ENCODE data around the gene PPP1R9A. TPM values are rescaled to one million over a fixed set of nuclear protein-coding genes. Genes with fewer than 3 reads are reported as not detected.
A peak's percentile ranks its signal among the peaks of the same experiment; 100 is the strongest.

Gene PPP1R9A
- polyA plus RNA-seq, 1 donor: 40.1 TPM

DNA sequence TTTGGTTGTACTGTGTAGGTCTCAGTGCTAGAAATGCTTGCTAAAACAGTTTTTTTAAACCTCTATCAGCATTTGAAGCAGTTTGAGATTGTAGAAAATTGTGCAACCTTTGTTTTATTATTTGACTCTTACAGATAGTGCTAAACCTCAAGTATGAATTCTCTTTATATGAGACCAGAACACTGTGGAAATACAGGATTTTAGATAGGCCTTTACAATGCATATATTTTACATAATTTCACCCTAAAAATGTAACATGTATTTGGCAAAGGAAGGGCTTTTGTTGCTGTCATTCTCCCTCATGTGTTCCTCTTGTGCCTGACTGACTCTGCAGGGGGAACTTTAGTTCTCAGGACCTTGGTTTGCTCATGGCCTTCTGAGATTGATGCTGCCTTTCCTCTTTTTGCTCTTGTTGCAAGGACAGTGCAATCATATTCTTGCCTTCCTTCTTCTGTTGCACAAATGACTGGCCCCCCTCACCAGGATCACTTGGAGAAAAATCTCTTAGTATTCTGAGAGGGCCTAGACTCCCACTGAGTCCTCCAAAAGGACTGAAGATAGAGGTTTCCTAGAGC, 188.7 kb downstream of the PPP1R9A start:
- no peak for DNase-seq

DNA sequence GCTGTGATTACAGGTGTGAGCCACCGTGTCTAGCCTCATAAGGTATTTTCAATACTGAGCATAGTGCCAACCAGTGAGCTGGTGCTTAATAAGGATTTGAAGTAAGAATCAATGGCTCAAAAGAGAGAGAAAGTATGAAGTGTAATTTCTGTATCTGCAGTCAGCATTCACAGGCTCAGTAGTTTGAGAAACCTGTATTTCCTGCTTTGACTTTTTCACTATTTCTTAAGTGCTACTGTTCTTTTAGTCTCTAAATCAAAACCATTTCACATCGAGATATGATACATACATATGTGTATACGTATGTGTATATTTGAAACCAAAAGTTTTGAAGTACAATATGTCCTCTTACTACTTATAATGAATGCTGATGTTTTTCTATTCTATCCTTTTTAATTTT, 189.9 kb downstream of the PPP1R9A start:
- no peak for DNase-seq

- no peak for DNase-seq
Observed at GRCh38 chr7:95097851-95098250, 190.5 kb downstream of the PPP1R9A start.

DNA sequence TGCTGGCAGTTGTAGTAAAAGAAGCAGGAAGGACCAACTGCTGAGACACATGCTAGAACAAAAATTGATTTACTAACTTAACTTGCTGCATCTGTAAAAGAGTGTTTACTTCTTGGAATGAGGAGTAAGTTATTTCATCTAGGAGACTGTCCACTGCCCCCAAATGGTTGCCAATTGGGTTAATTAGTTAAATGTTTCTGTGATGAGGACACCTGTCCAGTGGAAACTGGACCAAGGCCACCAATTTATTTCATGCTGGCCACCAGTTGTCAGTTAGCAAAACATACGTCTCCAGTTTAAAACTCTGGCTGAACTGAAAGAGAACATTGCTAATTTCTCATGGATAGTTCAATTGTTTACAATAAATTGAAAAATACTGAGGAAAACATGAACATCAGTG, 191.7 kb downstream of the PPP1R9A start:
- no peak for DNase-seq

DNA sequence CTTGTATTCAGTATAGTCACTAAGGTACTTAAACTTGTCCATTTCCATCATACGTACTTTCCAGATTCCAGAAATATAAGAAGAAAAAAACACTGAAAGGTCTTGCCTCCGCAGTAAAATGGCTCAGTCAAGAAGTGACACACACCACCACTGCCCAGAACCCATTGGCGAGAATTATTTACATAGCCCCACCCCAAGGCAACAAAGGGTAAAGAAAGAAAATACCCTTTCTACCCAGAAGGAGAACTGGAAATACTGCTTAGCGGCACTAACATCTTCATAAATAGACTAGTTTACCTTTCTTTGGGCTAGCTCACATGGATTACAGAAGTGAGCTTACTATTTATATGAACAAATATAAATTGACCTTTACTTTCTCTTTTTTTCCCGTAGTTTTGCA, 194.0 kb downstream of the PPP1R9A start:
- no peak for DNase-seq

GRCh38 chr7:95102662-95103061, 195.3 kb downstream of the PPP1R9A start:
- DNase-seq: no peak

GRCh38 chr7:95104739-95105138, 197.3 kb downstream of the PPP1R9A start:
- DNase-seq: no peak

DNA sequence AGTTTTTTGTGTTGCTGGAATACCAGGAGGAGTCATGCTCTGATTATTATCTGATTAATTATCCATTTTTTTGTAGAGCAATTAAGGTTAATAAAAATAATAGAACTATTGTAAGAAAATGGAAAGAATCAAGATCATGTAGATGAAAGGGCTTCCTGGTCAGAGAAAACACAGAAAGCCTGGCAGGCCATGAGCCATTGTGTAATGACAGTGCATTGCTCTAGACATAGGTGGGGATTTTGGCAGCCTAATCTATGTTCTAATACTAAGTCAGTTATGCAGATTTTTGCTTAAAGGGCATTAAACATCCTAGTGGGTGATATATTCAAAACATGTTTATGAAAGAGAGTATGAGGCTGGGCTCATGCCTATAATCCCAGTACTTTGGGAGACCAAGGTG, 198.2 kb downstream of the PPP1R9A start:
- no peak for DNase-seq

GRCh38 chr7:95106401-95106800, 199.0 kb downstream of the PPP1R9A start:
- DNase-seq: no peak

DNA sequence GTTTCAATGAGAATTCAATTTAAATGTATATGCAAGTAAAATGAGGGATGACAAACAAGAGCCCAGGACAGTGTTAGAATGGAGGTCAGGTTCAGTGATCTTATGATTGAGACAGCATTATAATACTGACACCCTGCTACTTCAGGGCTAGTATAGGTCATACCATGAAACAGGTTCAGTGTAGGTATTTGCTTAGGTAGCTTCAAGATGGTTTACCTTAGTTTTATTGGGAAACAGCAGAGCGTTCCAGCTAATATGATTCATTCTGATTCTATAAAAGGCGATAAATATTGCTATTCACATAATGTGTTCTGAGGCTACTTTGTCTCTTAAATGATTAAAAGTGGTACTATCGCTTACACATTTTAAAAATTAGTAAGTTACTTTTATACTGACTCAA, 203.3 kb downstream of the PPP1R9A start:
- DNase-seq: no peak

DNA sequence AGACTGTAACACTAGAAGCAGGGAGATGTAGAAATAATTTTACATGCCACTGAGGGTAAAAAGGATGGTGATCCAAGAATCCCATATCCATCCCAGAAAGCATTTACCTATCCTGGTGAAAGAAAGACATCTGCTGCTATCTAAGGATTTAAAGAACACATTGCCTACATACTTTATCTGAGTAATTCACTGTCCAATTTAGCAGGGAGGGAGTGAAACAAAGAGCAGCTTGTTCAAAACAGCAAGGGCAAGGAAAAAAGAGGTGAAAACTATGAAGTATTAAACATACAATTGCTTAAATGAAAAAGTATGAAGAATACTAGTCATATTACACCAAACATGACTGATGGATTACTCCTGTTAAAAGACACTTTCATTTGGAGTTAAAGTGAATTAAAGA, 206.2 kb downstream of the PPP1R9A start:
- no peak for DNase-seq

GRCh38 chr7:95126053-95126709, 218.8 kb downstream of the PPP1R9A start:
- no peak for DNase-seq

DNA sequence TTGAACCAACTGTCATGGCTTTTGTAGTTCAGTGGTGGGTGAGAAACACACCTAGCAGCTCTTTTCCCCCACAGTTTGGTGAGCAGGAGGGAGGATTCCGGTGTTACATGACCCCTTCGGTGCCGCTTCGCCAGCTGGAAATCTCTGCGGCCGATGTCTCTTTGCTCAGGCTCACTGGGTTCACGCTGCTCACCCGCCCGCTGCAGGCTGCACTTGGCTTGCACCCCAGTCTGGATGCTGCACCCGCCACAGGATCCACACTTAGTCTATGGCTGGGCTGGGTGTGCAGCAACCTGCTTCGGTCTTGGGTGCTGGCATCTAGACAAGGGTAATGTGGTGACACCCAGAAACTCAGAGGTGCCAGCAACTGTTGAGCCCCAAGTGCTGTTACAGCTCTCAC, 225.1 kb downstream of the PPP1R9A start:
- no peak for DNase-seq

GRCh38 chr7:95139922-95140321, 232.5 kb downstream of the PPP1R9A start:
- DNase-seq: no peak

- no peak for DNase-seq
Observed at GRCh38 chr7:95141755-95142154, 234.4 kb downstream of the PPP1R9A start.

DNA sequence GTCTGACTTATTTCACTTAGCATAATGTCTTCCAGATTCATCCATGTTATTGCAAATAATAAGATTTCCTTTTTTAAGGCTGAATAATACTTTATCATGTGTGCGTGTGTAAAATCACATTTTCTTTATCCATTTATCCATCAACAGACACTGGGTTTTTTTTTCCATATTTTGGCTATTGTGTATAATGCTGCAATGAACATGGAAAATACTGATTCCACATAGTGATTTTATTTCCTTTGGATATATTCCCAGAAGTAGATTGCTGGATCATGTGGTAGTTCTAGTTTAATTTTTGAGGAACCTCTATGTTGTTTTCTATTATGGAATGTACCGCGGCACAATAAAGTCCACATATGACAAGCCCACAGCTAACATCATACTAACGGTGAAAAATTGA, 236.9 kb downstream of the PPP1R9A start:
- no peak for DNase-seq

DNA sequence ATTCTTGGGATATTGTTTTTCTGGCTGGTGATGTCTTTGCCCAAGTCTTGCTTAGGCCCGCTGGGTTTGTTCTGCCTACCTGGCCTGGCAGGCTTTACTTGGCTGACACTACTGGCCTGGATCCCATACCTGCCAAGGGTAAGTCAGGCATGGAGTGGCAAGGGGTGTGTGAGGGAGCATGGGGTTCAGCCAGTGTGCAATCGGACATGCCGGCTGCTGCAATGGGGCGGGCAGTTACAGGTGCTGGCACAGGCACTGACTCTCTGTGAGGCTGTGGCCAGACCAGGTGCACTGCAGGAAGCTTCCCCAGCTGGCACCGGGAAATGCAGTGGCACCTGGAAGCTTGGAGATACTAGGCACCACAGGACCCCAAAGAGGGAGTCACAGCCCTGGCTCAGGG, 248.6 kb downstream of the PPP1R9A start:
- no peak for DNase-seq

GRCh38 chr7:95157381-95157780, 250.0 kb downstream of the PPP1R9A start:
- DNase-seq: no peak

DNA sequence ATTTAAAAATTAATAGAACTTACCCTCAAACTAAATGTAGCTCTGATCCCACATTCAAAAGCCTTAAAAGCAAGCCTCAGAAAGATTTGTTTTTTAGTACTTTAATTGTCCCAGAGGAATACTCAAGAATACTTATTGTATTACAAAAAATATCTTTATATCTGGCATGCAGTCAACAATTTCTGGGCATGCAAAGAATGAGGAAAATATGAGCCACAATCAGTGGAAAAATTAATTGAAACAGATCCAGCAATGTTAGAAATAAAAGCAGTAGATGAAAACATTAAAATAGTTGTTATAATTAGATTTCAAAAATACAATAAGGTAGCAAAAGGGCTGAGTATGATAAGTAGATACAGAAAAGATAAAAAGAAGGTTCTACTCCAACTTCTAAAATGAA, 262.3 kb downstream of the PPP1R9A start:
- no peak for DNase-seq

DNA sequence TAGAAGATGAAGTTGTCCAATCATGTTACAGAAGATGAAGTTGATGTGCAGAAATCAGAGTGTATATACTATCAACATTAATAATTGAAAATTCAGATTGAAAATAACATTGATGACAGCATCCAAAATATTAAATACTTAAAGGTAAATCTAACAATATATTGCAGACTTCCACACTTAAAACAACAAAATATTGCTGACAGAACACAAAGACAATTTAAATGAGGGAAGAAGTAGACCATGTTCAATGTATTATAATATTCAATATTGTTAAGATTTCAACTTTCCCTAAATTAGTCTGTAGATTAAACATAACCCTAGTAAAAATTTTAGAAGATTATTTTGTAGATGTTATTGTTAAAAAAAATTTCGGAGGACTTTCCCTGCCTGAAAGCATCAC, 265.0 kb downstream of the PPP1R9A start:
- DNase-seq: no peak

GRCh38 chr7:95190515-95190914, 283.1 kb downstream of the PPP1R9A start:
- DNase-seq: no peak

GRCh38 chr7:95191795-95192194, 284.4 kb downstream of the PPP1R9A start:
- no peak for DNase-seq

- DNase-seq: no peak
Observed at GRCh38 chr7:95198863-95199262, 291.5 kb downstream of the PPP1R9A start.

DNA sequence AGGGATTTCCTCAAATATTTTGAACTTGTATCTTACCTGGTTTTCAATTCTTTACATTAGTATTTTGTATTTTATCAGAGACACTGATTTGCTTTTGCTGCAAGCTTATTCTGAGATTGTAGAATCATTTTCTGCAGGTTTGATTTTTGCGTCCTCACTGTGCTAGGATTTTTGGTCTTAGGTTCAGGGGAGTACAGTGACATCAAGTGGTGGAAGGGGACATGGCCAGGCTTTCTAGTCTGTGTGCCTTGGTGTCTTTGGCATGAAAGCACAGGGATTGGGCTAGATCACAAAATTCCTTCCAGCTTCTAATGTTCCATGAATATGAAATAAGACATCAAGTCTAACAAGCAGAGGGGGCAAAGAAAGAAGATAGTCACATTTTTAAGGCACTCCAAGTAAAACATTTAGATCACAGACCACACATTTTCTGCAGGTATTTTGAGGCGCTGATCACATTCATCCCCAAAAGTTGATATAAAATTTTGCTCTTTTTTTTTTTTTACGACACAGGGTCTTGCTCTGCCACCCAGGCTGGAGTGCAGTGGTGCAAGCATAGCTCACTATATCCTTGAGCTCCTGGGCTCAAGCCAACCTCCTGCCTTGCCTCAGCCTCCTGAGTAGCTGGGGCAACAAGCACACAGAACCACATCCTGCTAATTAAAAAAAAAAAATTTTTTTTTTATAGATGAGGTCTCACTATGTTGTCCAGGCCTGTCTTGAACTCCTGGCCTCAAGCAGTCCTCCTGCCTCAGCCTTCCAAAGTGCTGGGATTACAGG, 292.6 kb downstream of the PPP1R9A start:
- DNase-seq: peak; percentile 67

All from left kidney (tissue), 2 donors.